ENCODE results near the gene ABLIM2.

The ABLIM2 gene

GRCh38 chr4:7990807-7991459 is 167.7 kb downstream of the ABLIM2 start:
- TF ChIP-seq EZH2phosphoT487 (conservative IDR thresholded peaks at IDR 0.05; ENCODE audit: low read length) (no peak), CTCF (IDR thresholded peaks at IDR 0.05; ENCODE audit: insufficient read depth, low read length, poor library complexity, severe bottlenecking) (no peak)
- Histone ChIP-seq H3F3A (ENCODE audit: insufficient read depth) (no peaks in the 10 kb centered on the region), H3K9me2 (replicated peaks; ENCODE audit: insufficient read depth, low read length) (no peaks in the 10 kb centered on the region), H3K36me3 (ENCODE audit: low read length) (no peaks in the 10 kb centered on the region), H3K79me2 (ENCODE audit: insufficient read depth, low read length) (no peaks in the 10 kb centered on the region), H2AFZ (ENCODE audit: low read depth, low read length, severe bottlenecking) (no peak overlapping the region), H3K9me3 (ENCODE audit: insufficient read depth, low read length) (no peaks in the 10 kb centered on the region), H3K27me3 (ENCODE audit: low read length) (no peaks in the 10 kb centered on the region), H4K20me1 (ENCODE audit: low read depth, low read length) (no peaks in the 10 kb centered on the region), H3K4me3 (ENCODE audit: insufficient read depth, low read length, poor library complexity, severe bottlenecking) (no peak overlapping the region), H3K4me2 (ENCODE audit: low read depth, low read length, poor library complexity, severe bottlenecking) (no peak overlapping the region), H3K9ac (ENCODE audit: low read length) (no peak overlapping the region), H3K27ac (ENCODE audit: low read depth, low read length) (no peak overlapping the region)

GRCh38 chr4:7989654-7990053 is 169.0 kb downstream of the ABLIM2 start:
- Histone ChIP-seq H3K27ac (ENCODE audit: low read depth, low read length) (no peak overlapping the region), H2AFZ (ENCODE audit: low read depth, low read length, severe bottlenecking) (no peak overlapping the region), H3K79me2 (ENCODE audit: insufficient read depth, low read length) (no peaks in the 10 kb centered on the region), H3K9ac (ENCODE audit: low read length) (no peak overlapping the region), H4K20me1 (ENCODE audit: low read depth, low read length) (no peaks in the 10 kb centered on the region), H3K9me3 (ENCODE audit: insufficient read depth, low read length) (no peaks in the 10 kb centered on the region), H3K4me2 (ENCODE audit: low read depth, low read length, poor library complexity, severe bottlenecking) (no peak overlapping the region), H3K36me3 (ENCODE audit: low read length) (no peaks in the 10 kb centered on the region), H3K9me2 (replicated peaks; ENCODE audit: insufficient read depth, low read length) (no peaks in the 10 kb centered on the region), H3F3A (ENCODE audit: insufficient read depth) (no peaks in the 10 kb centered on the region), H3K27me3 (ENCODE audit: low read length) (no peaks in the 10 kb centered on the region), H3K4me3 (ENCODE audit: insufficient read depth, low read length, poor library complexity, severe bottlenecking) (no peak overlapping the region)
- TF ChIP-seq CTCF (IDR thresholded peaks at IDR 0.05; ENCODE audit: insufficient read depth, low read length, poor library complexity, severe bottlenecking) (no peak), EZH2phosphoT487 (conservative IDR thresholded peaks at IDR 0.05; ENCODE audit: low read length) (no peak)

- Histone ChIP-seq H3K9me3 (ENCODE audit: insufficient read depth, low read length) (no peaks in the 10 kb centered on the region), H3K27ac (ENCODE audit: low read depth, low read length) (no peak overlapping the region), H4K20me1 (ENCODE audit: low read depth, low read length) (no peaks in the 10 kb centered on the region), H3K79me2 (ENCODE audit: insufficient read depth, low read length) (no peaks in the 10 kb centered on the region), H3K4me3 (ENCODE audit: insufficient read depth, low read length, poor library complexity, severe bottlenecking) (no peak overlapping the region), H3K9me2 (replicated peaks; ENCODE audit: insufficient read depth, low read length) (no peaks in the 10 kb centered on the region), H3K4me2 (ENCODE audit: low read depth, low read length, poor library complexity, severe bottlenecking) (no peak overlapping the region), H2AFZ (ENCODE audit: low read depth, low read length, severe bottlenecking) (no peak overlapping the region), H3K36me3 (ENCODE audit: low read length) (no peaks in the 10 kb centered on the region), H3K27me3 (ENCODE audit: low read length) (no peaks in the 10 kb centered on the region), H3K9ac (ENCODE audit: low read length) (no peak overlapping the region), H3F3A (ENCODE audit: insufficient read depth) (no peaks in the 10 kb centered on the region)
- TF ChIP-seq CTCF (IDR thresholded peaks at IDR 0.05; ENCODE audit: insufficient read depth, low read length, poor library complexity, severe bottlenecking) (no peak), EZH2phosphoT487 (conservative IDR thresholded peaks at IDR 0.05; ENCODE audit: low read length) (no peak)
Observed at GRCh38 chr4:7988437-7988836, 170.2 kb downstream of the ABLIM2 start.
